Astrocyte of the cerebellum (primary cell): ENCODE data around the gene ZNF891.

ENCODE experiments used
- DNase-seq: peaks from one replicate; pipeline ENCODE4 v3.0.0-alpha.2; 2011; ENCODE audit warnings: low read depth
- H3K4me3 ChIP-seq: 2 replicates; pipeline ENCODE4 v1.5.1; 2011; ENCODE audit warnings: mild to moderate bottlenecking, low read depth, low read length, moderate library complexity
- in situ Hi-C: cut with HindIII; loops from 2 replicates; pipeline ENCODE4 v1.10.0; 2017; ENCODE audit warnings: low sequenced_read_pairs
- TF ChIP-seq, protein P1 (sequence below): IDR thresholded peaks from 2 replicates; pipeline ENCODE4 v1.5.1; 2012; ENCODE audit warnings: low read length, low read depth, moderate library complexity, mild to moderate bottlenecking; ENCODE audit errors: missing control alignments

Gene ZNF891

DNA sequence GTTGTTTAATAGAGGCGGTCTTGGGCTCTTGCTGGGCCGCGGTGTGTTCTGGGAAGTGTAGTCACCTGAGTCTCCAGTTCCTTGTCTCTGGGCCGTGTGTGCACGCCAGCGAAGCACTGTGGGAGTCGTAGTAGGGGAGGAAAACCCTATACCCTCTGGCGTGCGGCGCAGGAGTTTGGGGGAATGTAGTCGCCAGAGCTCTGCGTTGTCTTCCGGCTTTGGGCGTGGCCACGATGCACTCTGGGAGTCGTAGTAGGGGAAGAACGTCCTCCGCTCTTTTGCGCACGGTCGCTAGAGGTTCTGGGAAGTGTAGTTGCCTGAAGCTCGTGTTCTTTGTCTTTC, 50.1 kb downstream of the ZNF891 start:
- H3K4me3 ChIP-seq, result peak overlapping the region; percentile 74
- DNase-seq, result peak; percentile 99
- TF ChIP-seq, protein P1, sequence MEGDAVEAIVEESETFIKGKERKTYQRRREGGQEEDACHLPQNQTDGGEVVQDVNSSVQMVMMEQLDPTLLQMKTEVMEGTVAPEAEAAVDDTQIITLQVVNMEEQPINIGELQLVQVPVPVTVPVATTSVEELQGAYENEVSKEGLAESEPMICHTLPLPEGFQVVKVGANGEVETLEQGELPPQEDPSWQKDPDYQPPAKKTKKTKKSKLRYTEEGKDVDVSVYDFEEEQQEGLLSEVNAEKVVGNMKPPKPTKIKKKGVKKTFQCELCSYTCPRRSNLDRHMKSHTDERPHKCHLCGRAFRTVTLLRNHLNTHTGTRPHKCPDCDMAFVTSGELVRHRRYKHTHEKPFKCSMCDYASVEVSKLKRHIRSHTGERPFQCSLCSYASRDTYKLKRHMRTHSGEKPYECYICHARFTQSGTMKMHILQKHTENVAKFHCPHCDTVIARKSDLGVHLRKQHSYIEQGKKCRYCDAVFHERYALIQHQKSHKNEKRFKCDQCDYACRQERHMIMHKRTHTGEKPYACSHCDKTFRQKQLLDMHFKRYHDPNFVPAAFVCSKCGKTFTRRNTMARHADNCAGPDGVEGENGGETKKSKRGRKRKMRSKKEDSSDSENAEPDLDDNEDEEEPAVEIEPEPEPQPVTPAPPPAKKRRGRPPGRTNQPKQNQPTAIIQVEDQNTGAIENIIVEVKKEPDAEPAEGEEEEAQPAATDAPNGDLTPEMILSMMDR, result no peak
- in situ Hi-C loops, result no loop called here

DNA sequence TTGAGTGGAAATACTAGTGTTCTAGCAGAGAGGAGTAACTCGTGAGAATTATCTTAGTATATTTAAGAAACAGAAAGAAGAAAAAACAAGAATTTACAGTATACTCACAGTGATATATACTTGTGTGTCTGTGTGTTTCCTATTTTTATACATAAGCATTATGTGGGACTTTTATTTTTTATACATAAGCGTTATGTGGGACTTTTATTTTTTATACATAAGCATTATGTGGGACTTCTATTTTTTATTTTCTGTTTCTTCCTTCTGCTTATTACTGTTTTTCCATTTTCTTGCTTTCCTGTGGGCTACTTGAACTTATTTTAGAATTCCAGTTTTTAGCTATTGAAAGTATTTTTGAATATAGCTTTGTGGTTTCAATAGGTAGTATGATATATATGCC, 56.2 kb downstream of the ZNF891 start:
- no peak overlapping the region for H3K4me3 ChIP-seq
- DNase-seq, result no peak
- TF ChIP-seq, protein P1, result no peak
- in situ Hi-C loops, result no loop called here

GRCh38 chr12:133063556-133063955, 66.5 kb downstream of the ZNF891 start:
- in situ Hi-C loops, result no loop called here
- TF ChIP-seq, protein P1, result no peak
- H3K4me3 ChIP-seq, result no peak overlapping the region

DNA sequence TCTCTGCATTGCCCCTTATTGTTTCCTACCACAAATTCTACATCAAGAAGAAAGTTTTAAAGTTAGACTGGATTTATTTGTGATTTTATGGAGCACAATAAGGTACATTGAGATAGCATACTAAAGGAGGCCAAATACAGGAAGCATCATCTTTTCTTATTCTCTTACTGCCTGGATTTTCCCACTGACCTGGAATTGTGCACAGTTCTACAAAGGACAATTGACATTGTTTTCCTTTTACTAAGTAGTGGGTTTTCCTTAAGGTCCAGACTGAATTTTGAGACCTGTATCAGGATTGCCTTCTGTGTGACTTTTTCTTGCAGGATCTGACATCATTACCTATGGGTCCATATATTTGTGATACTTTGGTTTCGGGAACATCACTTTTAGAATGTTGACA, 68.1 kb downstream of the ZNF891 start:
- TF ChIP-seq, protein P1, result no peak

More at GRCh38 chr12:133063556-133063955, 66.5 kb downstream of the ZNF891 start:
- DNase-seq, result no peak

GRCh38 chr12:133058203-133059113, 71.6 kb downstream of the ZNF891 start:
- in situ Hi-C loops, result no loop called here
- DNase-seq, result no peak
- TF ChIP-seq, protein P1, result no peak
- H3K4me3 ChIP-seq, result no peak overlapping the region

More for the DNA sequence above, 68.1 kb downstream of the ZNF891 start:
- no peak for DNase-seq
- in situ Hi-C loops, result no loop called here
- H3K4me3 ChIP-seq, result no peak overlapping the region

- H3K4me3 ChIP-seq, result no peak overlapping the region
Measured at GRCh38 chr12:133057446-133057845, 72.6 kb downstream of the ZNF891 start.

More at GRCh38 chr12:133057446-133057845, 72.6 kb downstream of the ZNF891 start:
- TF ChIP-seq, protein P1, result no peak
- DNase-seq, result no peak
- in situ Hi-C loops, result no loop called here
